ENCODE data around the gene PUSL1. TPM values are rescaled to one million over a fixed set of nuclear protein-coding genes. Genes with fewer than 3 reads are reported as not detected.
"Not testable (repeated sequence)": the region's sequence is repeated elsewhere in the genome, so short reads cannot be mapped to it uniquely, and the experiment has no call there.

Gene PUSL1
- polyA plus RNA-seq, 1 donor = 6.9 TPM

DNA sequence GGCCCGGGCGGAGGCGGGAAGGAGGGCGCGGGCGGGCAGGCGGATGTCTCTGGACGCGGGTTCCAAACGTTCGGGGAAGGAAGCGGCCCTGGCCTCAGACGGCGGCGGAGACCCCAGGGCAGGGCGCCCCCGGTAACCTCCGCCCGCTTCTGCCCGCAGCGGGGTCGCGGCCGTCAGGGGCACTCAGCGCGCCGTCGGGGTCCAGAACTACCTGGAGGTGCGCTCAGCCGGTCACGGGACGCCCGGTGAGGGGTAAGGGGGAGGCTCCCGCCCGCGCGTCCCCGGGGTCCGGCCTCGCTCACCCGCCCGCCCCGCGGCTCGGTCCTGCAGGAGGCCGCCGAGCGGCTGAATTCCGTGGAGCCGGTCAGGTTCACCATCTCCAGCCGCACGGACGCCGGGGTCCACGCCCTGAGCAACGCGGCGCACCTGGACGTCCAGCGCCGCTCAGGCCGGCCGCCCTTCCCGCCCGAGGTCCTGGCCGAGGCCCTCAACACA is 406 bp downstream of the PUSL1 start:
- DNase-seq = no peak

GRCh38 chr1:1309251-1310108 is 1.1 kb downstream of the PUSL1 start:
- DNase-seq = no peak

DNA sequence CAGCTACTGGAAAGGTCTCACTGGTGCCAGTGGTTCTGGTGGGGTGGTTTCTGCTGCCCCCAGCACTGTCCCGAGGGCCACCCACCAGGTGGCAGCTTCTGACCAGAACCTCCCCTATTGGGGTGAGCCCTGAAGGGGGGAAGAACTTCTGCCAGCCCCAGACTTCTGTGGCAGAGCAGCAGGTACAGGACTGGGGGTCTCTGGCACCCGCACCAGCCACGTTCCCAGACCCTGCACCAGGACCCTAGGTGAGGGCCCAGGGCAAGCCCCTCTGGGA is 1.6 kb downstream of the PUSL1 start:
- no peak for DNase-seq

DNA sequence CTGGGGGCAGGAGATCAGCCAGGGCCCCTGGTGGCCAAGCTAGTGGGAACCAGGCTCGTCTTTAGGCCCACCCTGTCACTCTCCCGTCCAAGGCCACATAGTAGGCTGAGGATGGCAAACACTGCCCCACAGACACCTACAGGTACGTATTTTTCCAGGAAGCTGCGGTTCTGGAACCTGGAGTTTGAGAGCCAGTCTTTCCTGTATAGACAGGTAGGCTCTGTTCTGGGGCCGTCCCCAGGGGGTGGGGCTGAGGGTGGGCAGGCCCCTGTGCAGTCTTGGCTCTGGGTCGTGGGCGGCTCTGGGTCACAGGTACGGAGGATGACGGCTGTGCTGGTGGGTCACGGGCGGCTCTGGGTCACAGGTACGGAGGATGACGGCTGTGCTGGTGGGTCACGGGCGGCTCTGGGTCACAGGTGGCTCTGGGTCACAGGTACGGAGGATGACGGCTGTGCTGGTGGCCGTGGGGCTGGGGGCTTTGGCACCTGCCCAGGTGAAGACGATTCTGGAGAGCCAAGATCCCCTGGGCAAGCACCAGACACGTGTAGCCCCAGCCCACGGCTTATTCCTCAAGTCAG is 2.2 kb downstream of the PUSL1 start:
- no peak for DNase-seq

DNA sequence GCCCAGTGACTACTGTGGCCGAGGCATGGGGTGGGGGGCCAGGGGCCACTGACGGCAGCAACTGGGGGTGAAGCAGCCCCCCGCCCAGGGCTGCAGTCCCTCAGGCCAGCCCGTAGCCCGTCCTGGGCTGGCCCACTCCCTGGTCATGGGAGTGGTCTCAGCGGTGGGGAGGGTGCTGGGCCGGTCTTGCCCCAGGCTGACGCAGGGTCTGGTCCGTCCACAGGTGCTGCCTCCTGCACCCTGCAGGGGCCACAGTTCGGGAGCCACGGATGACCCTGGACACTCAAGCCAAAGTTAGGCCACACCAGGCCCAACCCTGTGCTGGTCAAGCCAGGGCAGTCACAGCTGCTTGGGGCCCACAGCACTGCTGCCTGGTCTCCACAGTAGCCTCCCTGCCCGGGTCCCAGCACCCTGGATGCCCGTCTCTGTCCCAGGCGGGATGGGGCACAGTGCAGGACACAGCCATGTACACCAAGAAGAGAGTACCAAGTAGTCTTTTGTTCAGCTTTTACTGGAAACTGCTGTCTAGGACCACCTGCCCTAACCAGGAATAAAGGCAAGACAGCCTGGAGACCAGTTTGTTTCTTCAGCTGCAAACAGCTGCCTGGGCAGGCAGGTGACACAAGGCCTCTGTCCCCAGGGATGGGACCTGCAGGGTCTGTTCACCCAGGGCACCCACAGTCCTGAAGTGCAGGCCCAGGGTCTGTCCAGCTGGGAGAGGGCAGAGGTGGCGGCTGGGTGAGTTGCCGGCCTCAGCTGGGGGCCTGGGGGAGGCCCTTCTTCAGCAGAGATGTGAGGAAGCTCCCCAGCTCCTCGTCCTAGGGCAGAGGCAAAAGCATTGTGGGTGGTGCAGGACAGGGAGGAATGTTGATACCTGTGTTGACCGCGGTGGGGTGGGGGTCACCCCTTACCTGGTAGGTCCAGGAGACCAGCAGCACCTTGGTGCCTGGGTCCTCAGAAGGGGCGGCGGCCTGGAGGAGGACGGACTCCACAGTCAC is 3.0 kb downstream of the PUSL1 start:
- DNase-seq = no peak

- DNase-seq = no peak
These were observed 4.3 kb downstream of the PUSL1 start for GRCh38 chr1:1312450-1313314.

DNA sequence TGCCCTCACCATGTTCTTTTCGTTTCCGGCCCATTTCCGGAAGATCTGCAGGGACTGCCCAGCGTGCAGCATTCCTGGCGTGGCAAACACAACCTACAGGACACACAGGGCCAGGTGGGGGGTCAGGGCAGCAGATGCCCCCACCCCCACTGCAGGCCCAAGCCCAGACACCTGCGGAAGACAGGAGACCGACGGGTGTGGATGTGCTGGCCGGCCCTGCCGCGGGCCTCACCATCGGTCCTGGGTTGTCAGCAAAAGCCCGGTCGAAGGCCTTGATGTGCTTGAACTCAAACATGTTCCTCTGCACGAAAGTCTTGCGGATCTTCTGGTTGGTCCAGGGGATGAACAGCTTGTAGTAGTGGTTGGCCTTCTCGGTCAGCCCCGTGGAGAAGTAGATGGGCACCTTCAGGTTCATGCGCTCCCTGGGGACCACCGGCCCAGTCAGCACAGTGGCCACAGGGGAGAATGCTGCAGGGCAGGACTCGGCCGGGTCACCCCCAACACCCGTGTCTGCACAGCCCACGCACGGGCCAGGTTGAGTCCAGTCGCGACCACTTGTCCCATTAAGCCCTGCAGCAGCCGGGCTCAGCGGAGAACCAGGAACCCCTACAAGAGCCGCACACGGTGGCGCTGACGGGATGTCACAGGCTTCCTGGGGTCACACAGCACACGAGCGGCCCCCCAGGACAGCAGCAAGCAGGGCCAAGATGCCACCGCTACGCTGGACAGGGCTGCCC is 5.3 kb downstream of the PUSL1 start:
- DNase-seq = no peak

- DNase-seq = no peak
These were observed 5.8 kb downstream of the PUSL1 start for GRCh38 chr1:1314237-1314586.

- no peak for DNase-seq
These were observed 6.4 kb downstream of the PUSL1 start for GRCh38 chr1:1314678-1315335.

- no peak for DNase-seq
These were observed 7.1 kb downstream of the PUSL1 start for GRCh38 chr1:1315435-1315954.

GRCh38 chr1:1316199-1316598 is 7.8 kb downstream of the PUSL1 start:
- not testable (repeated sequence) for DNase-seq

- no peak for DNase-seq
These were observed 9.0 kb downstream of the PUSL1 start for GRCh38 chr1:1317420-1317819.

DNA sequence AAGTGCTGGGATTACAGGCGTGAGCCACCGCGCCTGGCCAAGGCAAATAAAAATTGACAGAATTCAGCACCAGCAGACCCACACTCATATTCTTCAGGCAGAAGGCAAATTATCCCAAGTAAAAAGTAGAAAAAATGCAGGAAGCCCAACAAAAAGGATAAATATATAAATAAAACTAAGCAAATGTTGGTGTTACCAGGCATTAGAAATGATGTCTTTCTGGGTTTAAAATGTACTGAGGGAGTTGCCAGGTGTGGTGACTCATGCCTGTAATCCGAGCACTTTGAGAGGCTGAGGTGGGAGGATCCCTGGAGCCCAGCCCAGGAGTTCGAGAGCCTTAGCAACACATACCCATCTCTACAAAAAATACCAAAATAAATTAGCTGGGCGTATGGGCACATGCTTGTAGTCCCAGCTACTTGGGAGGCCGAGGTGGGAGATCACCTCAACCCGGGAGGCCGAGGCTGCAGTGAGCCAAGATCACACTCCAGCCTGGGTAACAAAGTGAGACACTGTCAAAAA is 9.8 kb downstream of the PUSL1 start:
- DNase-seq = no peak

DNA sequence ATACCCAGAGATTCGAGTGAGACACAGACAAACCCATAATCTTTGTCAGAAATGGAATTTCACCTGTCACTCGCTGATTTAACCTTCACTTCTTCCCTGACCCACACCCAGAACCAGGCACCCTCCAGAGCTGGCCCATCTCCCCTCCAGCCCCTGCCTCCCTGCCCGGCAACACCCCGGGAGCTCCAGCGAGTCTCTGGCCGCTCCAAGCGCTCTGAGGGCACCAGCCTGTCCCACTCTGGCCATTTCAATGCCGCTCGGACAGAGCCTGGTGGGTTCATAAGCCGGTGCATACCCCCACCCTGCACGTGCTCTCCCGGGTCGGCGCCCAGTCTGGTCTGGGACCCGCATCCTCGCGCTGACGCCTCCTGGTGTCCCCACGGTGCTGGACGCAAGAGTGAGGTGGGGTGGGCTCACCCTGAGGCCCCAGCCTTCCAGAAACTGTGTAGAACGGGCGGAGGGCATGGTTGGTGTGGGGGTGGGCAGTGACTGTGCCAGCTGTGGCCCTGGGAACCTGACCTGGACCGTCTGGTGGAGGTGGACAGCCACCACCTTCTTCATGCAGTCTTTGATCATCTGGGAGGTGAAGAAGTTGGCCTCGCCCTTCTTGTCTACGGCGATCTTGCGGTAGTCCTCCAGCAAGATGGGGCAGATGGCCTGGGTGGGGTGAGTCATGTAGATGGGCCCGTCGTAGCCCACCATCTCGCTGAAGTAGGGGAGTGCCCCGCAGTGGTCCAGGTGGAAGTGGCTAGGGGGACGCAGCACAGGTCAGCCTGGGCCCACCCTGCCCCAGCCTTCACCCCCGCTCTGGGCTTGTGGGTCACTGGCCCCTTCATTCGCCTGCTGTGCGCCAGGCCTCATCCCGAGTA is 10.6 kb downstream of the PUSL1 start:
- no peak for DNase-seq

GRCh38 chr1:1319646-1319941 is 11.2 kb downstream of the PUSL1 start:
- DNase-seq = no peak

DNA sequence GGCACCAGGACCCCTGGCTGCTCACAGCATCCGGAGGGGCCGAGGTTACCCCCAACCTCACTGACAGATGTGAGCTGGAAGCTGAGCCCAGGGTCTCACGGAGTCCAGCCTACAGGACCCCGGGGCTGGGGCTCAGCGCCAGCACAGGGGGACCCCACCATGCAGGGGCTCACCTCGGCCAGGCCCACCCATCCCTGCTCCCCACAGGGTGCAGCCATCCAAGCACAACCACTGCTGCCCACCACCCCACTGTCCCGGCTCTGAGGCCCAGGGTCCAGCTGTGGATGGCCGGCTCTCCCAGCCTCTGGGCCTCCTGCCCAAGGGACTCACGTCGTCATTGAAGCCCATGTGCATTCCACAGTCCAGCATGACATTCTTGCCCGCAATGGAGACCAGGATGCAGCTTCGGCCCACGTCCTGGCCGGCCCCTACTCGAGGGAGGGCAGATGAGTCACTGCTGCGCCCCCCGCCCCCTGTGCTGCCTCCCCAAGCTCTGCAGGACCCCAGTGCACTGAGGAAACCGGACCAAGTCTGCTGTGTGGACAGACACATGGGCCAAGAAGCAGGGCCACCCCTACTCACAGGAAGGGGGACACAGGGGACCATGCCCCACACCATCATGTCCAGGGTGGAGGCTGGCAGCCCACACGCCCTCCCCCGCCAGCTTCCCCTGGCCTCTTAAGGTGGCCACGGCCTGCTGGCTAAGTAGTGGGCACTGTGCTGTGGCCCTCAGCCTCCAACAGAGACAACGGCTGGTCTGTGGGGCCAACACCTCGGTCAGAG is 12.5 kb downstream of the PUSL1 start:
- no peak for DNase-seq

- DNase-seq = no peak
These were observed 13.1 kb downstream of the PUSL1 start for GRCh38 chr1:1321477-1321876.

- no peak for DNase-seq
These were observed 14.0 kb downstream of the PUSL1 start for GRCh38 chr1:1322418-1322817.
